Stomach (tissue), 9 donors: ENCODE measurements around the gene CTDP1. TPM values are rescaled to one million over a fixed set of nuclear protein-coding genes. Genes with fewer than 3 reads are reported as not detected.

Source experiments
- DNase-seq, 2 donors: peaks; one replicate each; pipeline versions ENCODE4 v3.0.0 to v3.0.0-alpha.2; 2013 to 2019
- H3K27ac ChIP-seq, 5 donors: fragments of 200-600 bp in 4 of 5; sonication (generic) in 4 of 5; one replicate each; pipeline ENCODE4 v1.5.1; 2013 to 2019; ENCODE audit warnings: mild to moderate bottlenecking in 1 of 5, moderate library complexity in 1 of 5
- H3K27me3 ChIP-seq, 3 donors: fragments of 200-600 bp; sonication (generic); one replicate each; pipeline ENCODE4 v1.5.1; 2017 to 2019; ENCODE audit warnings: mixed run types in 1 of 3
- H3K36me3 ChIP-seq, 4 donors: fragments of 200-600 bp; sonication (generic); 1 replicate in 3 of 4; 2 replicates in 1 of 4; pipeline ENCODE4 v1.5.1; 2016 to 2019
- H3K4me1 ChIP-seq, 4 donors: fragments of 200-600 bp; sonication (generic); one replicate each; pipeline ENCODE4 v1.5.1; 2016 to 2019
- H3K4me3 ChIP-seq, 4 donors: fragments of 200-600 bp; sonication (generic) in 3 of 4; one replicate each; pipeline ENCODE4 v1.5.1; 2016 to 2019; ENCODE audit warnings: mild to moderate bottlenecking in 1 of 4
- H3K9me3 ChIP-seq, 4 donors: fragments of 200-600 bp; sonication (generic); one replicate each; pipeline ENCODE4 v1.5.1; 2016 to 2019
- EP300 ChIP-seq: sonication (generic); formaldehyde crosslinking; IDR thresholded peaks from one replicate; pipeline ENCODE4 v1.6.1; 2017; ENCODE audit warnings: antibody characterized with exemption
- POLR2A ChIP-seq, 4 donors: fragments of 450-650 bp; IDR thresholded peaks; one replicate each; pipeline ENCODE4 v1.6.1; 2016; ENCODE audit warnings: antibody characterized with exemption in 4 of 4, control low read depth in 2 of 4, mild to moderate bottlenecking in 1 of 4, moderate library complexity in 1 of 4
- POLR2AphosphoS5 ChIP-seq, 3 donors: sonication (generic); formaldehyde crosslinking; IDR thresholded peaks; one replicate each; pipeline ENCODE4 v1.6.1; 2016; ENCODE audit warnings: antibody characterized with exemption in 3 of 3
- WGBS, 5 donors: extraction: QIAGEN DNeasy Blood & Tissue Kit in 3 of 5; methylation state at CpG; one replicate each; pipeline versions ENCODE4 v1.1.5 to v1.1.7; 2013 to 2018; 5-methylcytosine and 5-hydroxymethylcytosine counted together
- intact Hi-C: fragments of 100-400 bp; cut with DNase I; formaldehyde crosslinking; loops from one replicate; pipeline ENCODE4 v1.15.1; 2023; ENCODE audit warnings: low total_unique reads
- polyA plus RNA-seq, 3 donors: library from polyadenylated mRNA; stranded (reverse); fragments of 200-250 nt; gene quantifications; one replicate each; pipeline ENCODE4 v1.2.3, GENCODE V29; 2013
- total RNA-seq, 5 donors: library from RNA; depleted of rRNA; stranded (reverse); fragments of >200 nt; gene quantifications; one replicate each; pipeline versions ENCODE4 v1.1.0 to v1.2.3, GENCODE V29; 2014 to 2016
- TF ChIP-seq, protein P1 (sequence below), 7 experiments: fragments of 450-650 bp in 4 of 7; fragments of 200-600 bp in 3 of 7; sonication (generic) in 3 of 7; IDR thresholded peaks; one replicate each; pipeline ENCODE4 v1.5.1; 2016 to 2019; ENCODE audit warnings: antibody characterized with exemption in 7 of 7, control low read depth in 2 of 7, mild to moderate bottlenecking in 1 of 7
- donor health status: healthy with polysubstance abuse.
- donor health status: Bipolar disorder and iron deficiency.
- donor health status: healthy.

Gene CTDP1
- total and polyA plus RNA-seq, 8 donors, result 7.6 to 50.7 (median 16.8) TPM

DNA sequence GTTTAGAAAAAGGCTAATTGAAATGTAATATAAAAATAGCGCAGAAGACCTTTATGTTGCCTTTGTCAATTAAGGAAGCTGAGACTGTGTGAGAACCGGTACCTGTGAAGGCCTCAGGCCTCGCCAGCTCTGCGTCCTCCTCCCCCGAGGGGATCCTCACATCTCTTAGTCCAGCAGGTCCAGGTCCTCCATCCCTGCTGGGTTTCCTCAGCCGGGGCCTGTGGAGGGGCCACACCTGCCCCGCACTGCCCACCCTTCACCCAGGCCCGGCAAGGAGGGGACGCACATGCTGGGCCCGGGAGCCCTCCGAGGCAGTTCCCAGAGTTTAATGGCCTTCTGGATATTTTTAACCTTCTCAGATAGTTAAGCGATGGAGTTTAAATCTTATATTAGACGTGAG lies 121.6 kb downstream of the CTDP1 start:
- H3K27ac ChIP-seq, result no peak overlapping the region
- TF ChIP-seq POLR2AphosphoS5 (IDR thresholded peaks at IDR 0.05) (no peak), EP300 (no peak), POLR2A (IDR thresholded peaks at IDR 0.05) (no peak)
- TF ChIP-seq, protein P1, sequence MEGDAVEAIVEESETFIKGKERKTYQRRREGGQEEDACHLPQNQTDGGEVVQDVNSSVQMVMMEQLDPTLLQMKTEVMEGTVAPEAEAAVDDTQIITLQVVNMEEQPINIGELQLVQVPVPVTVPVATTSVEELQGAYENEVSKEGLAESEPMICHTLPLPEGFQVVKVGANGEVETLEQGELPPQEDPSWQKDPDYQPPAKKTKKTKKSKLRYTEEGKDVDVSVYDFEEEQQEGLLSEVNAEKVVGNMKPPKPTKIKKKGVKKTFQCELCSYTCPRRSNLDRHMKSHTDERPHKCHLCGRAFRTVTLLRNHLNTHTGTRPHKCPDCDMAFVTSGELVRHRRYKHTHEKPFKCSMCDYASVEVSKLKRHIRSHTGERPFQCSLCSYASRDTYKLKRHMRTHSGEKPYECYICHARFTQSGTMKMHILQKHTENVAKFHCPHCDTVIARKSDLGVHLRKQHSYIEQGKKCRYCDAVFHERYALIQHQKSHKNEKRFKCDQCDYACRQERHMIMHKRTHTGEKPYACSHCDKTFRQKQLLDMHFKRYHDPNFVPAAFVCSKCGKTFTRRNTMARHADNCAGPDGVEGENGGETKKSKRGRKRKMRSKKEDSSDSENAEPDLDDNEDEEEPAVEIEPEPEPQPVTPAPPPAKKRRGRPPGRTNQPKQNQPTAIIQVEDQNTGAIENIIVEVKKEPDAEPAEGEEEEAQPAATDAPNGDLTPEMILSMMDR (IDR thresholded peaks at IDR 0.05), result no peak
- H3K4me3 ChIP-seq, result no peak overlapping the region
- H3K9me3 ChIP-seq, result no peaks in the 10 kb centered on the region
- H3K4me1 ChIP-seq, result peaks cover 18 to 30% (median 23%) of the 10 kb centered on the region in 4 donors
- peaks cover 16 to 55% (median 43%) of the 10 kb centered on the region in 3 donors for H3K27me3 ChIP-seq
- H3K36me3 ChIP-seq, result no peaks in the 10 kb centered on the region
- WGBS, 5 donors, result 90 to 96% (median 91%) methylated on average over 13 of the region's 13 CpGs
- intact Hi-C loops, result no loop called here
- no peak for DNase-seq

GRCh38 chr18:79801641-79802040 lies 122.0 kb downstream of the CTDP1 start:
- WGBS, 5 donors, result 83 to 87% (median 86%) methylated on average over 7 to 9 of the region's 9 CpGs
- DNase-seq, result no peak
- Histone ChIP-seq H3K4me1 (peaks cover 18 to 29% (median 23%) of the 10 kb centered on the region in 4 donors), H3K36me3 (no peaks in the 10 kb centered on the region), H3K4me3 (no peak overlapping the region), H3K27ac (no peak overlapping the region), H3K9me3 (no peaks in the 10 kb centered on the region), H3K27me3 (peaks cover 16 to 50% (median 40%) of the 10 kb centered on the region in 3 donors)
- no peak for TF ChIP-seq POLR2A (IDR thresholded peaks at IDR 0.05)
- TF ChIP-seq EP300, result no peak
- TF ChIP-seq, protein P1 (IDR thresholded peaks at IDR 0.05), result no peak
- TF ChIP-seq POLR2AphosphoS5 (IDR thresholded peaks at IDR 0.05), result no peak
- intact Hi-C loops, result no loop called here

DNA sequence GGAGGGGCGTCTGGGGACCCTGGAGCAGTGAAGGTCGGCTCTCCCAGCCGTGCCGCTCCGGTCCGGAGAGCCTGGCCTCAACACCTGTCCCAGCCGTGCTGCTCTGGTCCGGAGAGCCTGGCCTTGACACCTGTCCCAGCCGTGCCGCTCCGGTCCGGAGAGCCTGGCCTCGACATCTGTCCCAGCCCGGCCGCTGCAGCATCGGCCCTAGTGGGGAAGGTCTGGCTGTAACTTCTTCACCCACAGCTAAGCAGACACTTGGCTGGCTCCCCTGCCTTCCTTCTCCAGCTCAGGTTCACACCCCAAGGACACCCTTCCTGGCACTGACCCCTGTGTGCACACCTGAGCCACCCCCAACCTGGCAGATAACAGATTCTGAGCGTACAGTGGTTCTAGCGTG lies 122.7 kb downstream of the CTDP1 start:
- Histone ChIP-seq H3K27me3 (peaks cover 16 to 44% (median 34%) of the 10 kb centered on the region in 3 donors), H3K27ac (no peak overlapping the region), H3K4me1 (peaks cover 18 to 23% (median 21%) of the 10 kb centered on the region in 4 donors), H3K4me3 (no peak overlapping the region), H3K36me3 (no peaks in the 10 kb centered on the region), H3K9me3 (no peaks in the 10 kb centered on the region)
- DNase-seq, result no peak
- TF ChIP-seq, protein P1 (IDR thresholded peaks at IDR 0.05), result no peak
- TF ChIP-seq POLR2A (IDR thresholded peaks at IDR 0.05) (no peak), POLR2AphosphoS5 (IDR thresholded peaks at IDR 0.05) (no peak), EP300 (no peak)
- intact Hi-C loops, result no loop called here
- 87 to 92% (median 91%) methylated on average over 17 to 18 of the region's 18 CpGs for WGBS, 5 donors

- Histone ChIP-seq H3K27me3 (peaks cover 5 to 30% (median 20%) of the 10 kb centered on the region in 3 donors), H3K27ac (no peak overlapping the region), H3K4me3 (no peak overlapping the region), H3K4me1 (peaks cover 6 to 10% (median 7%) of the 10 kb centered on the region in 4 donors), H3K9me3 (no peaks in the 10 kb centered on the region), H3K36me3 (no peaks in the 10 kb centered on the region)
- TF ChIP-seq, protein P1 (IDR thresholded peaks at IDR 0.05), result no peak
- TF ChIP-seq POLR2AphosphoS5 (IDR thresholded peaks at IDR 0.05) (no peak), POLR2A (IDR thresholded peaks at IDR 0.05) (no peak), EP300 (no peak)
- no peak for DNase-seq
- intact Hi-C loops, result no loop called here
- WGBS, 5 donors, result 79 to 89% (median 87%) methylated on average over 9 to 14 of the region's 14 CpGs
Observed at GRCh38 chr18:79803611-79804051, 124.0 kb downstream of the CTDP1 start.

Other genes starting within 250 kb of the CTDP1 start
- gene KCNG2, start 118.1 kb downstream of the CTDP1 start, total RNA-seq, result 1 to 10 TPM in 1 of 5 donors, under 1 TPM in 1, not detected in 3; 0.92 to 2.3 TPM
- gene KCNG2, start 118.1 kb downstream of the CTDP1 start, polyA plus RNA-seq, result under 1 TPM in 1 of 3 donors, not detected in 2; 0.08 TPM